GM19397 (cell line): ENCODE data around the gene TMEM187.
"Not testable (repeated sequence)": the region's sequence is repeated elsewhere in the genome, so short reads cannot be mapped to it uniquely, and the experiment has no call there.

ENCODE experiments used
- ATAC-seq: cut with Tn5 transposase; IDR thresholded peaks from one replicate; pipeline ENCODE4 v1.9.1; 2021; ENCODE audit warnings: mild to moderate bottlenecking, moderate library complexity; ENCODE audit not compliant: unreplicated experiment

TMEM187 gene

GRCh38 chrX:153993978-153994377, 21.4 kb downstream of the TMEM187 start:
- ATAC-seq: no peak

DNA sequence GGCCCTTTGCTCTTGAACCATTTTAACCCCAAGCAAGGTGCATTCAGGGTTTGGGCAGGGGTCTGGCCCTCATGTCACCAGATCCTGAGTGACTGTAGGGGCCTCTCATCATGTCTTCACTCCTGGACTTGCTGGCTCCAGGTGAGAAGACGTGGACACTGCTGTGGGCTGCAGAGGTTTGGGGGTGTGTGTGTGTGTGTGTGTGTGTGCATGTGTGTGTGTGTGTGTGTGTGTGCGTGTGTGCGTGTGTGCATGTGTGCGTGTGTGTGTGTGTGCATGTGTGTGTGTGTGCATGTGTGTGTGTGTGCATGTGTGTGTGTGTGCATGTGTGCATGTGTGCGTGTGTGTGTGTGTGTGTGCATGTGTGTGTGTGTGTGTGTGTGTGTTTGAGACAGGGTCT, 21.8 kb downstream of the TMEM187 start:
- ATAC-seq: not testable (repeated sequence)

- ATAC-seq: no peak
Measured at GRCh38 chrX:153995504-153995903, 22.9 kb downstream of the TMEM187 start.

DNA sequence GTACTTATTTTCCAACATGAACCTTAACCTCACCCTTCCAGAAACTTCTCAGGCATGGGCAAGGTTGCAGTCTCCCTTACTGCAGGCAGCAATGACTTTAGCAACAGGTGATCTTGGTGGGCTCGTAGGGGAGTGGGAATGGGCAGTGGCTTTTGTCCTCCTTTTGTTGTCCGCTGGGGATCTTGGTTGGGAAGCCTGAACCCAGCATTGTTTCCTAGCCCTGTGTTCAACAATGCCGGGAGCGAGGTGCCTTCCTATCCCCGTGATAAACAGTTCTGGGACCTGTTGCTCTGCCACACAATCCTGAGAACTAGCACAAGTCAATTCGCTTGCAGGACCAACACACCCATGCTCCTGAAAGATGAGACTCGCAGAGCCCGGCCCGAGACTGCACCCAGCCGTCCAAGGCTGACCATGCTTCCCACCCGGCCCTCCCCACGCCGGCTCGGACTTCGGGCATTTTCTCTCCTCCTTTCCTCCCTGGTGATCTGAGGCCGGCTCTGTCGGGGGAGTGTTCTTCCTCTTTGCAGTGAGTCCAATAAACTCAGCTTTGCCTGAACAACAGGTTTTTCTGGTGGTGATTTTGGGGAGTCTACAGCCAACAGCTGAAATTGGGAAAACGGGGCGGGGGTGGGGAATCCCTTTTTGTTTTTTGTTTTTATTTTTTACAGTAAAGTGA, 26.9 kb downstream of the TMEM187 start:
- ATAC-seq: no peak

DNA sequence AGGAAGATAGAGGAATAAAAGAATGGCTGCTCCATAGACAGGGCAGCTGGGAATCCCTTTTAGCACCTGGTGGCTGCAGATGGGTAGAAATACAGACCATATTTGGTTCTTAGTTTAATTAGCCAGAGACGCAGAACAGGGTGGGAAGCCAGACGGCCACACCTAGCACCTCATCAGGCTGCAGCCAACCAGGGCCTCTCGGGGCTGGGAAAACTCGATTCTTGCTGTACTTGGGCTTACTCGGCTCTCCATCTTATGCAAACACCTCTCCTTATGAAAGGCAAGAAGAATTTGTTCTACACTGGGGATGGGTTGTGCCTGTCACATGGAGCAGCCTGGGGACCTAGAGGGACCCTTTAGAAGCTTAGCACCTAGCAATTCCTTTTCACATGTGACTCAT, 27.5 kb downstream of the TMEM187 start:
- ATAC-seq: no peak

DNA sequence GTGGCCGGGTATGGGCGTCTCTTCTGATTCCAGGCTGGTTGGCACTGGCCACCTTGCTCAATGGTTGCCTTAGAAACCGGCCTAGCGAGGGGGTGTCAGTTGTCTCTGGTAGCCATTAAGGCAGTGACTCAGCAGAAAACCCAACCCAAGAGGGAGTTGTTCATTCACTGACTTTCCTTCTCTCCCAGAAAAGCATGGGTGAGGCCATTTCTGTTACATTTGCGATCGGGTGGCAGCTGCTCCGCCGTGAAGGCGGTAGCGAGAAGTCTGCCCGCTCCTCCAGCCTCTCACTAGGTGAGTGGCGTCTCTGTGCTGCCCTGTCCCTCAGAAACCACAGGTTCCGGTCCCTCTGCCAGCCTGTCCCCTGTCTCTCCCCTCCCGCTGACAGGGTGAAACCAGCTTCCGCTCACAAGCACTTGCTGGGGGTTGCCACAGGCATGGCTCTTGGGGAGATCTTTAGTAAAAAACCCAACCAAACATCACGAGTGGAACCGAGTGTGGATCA, 29.7 kb downstream of the TMEM187 start:
- no peak for ATAC-seq

- no peak for ATAC-seq
Measured at GRCh38 chrX:154004315-154004714, 31.8 kb downstream of the TMEM187 start.

DNA sequence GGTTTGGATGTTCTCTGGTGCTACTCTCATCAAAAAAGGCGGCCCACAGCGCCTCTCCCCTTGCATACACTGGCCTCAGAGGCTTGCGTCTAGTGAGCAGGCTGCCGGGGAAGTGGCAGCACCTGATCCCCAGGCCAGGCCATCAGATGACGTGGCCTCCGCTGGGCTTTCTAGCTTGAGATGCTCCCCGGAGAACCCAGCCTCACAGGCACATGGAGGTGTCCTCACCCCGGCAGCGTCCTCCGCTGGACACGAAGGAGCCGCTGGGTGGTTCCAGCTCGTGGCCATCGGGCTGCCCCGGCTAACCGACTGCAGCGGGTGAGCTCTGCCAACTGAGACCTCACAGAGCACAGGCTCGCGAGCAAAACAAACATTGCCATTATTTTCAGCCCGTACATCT, 34.4 kb downstream of the TMEM187 start:
- ATAC-seq: no peak

DNA sequence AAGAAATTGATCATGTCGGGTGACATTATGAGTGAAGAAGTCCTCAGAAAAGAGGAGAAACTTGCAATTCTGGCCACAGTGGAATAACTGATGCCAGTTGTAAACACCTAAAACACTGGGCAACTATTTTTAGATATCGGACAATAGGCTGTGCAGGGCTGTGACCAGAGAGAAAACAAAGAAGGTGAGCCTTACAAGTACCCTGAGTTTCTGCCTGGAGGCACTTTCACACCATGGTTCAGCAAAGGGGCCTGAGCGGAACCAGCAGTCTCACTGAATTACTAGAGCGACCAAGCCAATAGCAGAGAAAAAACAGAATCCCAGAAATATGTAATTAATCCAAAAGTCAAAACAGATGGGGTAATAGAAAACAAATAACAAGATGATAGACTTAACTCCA, 36.0 kb downstream of the TMEM187 start:
- ATAC-seq: no peak

DNA sequence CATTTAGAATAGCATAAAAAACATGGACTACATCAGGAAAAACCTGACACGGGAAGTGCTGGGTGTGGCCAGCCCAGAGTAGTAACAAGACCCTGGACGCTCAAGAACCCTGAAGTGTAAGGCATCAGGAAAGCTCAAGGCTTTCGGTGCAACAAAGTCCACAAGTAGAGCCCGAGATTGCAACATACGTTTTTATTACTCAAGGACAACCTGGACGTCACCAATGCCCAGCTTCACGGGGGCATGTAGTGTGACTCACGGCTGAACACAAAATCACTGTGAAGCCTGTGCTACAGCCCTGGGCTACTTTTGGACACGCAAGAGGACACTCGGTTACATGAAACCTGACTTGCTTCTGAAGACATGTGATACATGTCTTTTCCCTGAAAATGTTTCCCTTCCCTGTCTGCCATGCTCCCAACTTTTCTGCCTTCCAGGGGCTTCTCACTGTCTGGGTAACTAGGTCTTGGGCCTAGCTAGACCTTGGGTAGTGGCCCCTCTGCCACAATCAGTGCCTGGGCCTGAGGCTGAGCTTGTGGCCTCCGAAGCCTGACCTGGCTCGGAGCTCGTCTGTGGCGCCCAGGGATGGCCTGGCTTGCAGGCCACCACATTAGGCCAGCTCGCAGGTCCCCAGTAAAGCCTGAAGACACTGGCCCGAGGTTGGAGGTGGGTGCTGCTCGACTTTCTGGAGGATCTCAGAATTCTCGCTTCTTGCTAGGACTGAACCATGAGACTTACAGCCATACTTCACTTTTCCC, 38.0 kb downstream of the TMEM187 start:
- ATAC-seq: no peak

GRCh38 chrX:154011376-154012335, 39.1 kb downstream of the TMEM187 start:
- no peak for ATAC-seq

GRCh38 chrX:154012336-154012991, 39.9 kb downstream of the TMEM187 start:
- ATAC-seq: no peak

DNA sequence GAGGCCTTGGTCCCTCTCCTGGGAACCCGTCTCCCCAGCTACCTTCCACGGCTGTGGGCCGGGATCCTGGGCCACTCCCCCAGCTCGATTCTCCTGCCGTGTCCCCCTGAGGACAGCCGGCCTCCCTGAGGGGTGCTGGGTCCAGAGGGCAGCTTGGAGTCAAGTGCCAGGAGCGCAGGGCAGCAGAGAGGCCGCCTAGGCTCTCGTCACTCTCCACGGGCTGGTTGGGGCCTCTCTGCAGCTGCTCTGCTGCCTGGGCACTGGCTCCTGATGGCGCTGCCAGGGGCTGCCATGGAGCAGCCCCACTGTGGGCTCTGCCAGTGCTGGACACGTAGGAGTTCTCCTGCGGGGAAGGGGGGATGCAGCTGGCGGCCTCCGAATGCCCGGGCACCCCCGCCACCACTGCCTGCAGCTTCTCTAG, 40.5 kb downstream of the TMEM187 start:
- ATAC-seq: no peak

DNA sequence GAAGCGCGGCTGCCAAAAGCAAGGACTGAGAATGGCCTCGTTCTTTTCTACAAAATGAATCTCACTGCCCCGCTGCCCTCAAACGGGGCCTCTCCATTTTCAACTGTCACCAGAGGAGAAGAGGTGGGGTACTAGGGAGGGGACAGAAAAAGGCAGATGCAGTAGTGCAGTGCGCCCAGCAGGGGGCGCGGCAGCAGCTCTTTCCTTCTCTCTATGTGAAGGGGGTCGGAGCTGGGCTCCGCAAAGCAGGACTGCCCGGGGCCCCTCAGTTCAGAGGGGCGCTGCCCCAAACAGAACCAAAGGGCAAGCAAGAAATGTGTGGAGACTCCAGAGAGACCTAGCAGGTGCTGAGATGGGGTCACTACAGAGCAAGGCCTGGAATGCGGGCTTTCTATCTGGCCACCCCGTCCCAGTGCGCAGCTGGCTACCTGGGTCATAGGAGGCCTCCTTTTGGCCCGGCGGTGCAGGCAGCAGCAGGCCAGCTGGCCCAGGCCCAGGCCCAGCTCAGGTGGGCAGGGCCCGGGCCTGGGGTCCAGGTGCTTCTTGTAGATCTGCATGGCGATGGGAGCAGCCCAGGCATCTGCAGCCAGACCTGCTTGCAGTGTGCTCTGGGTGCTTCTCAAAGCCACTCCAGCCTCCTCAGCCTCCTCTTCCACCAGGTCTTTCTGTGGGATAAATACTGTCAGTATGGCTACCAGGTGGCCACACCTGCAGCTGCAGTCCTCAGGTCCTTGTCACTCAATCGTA, 41.2 kb downstream of the TMEM187 start:
- no peak for ATAC-seq

- ATAC-seq: no peak
Measured at GRCh38 chrX:154014429-154015380, 42.2 kb downstream of the TMEM187 start.

DNA sequence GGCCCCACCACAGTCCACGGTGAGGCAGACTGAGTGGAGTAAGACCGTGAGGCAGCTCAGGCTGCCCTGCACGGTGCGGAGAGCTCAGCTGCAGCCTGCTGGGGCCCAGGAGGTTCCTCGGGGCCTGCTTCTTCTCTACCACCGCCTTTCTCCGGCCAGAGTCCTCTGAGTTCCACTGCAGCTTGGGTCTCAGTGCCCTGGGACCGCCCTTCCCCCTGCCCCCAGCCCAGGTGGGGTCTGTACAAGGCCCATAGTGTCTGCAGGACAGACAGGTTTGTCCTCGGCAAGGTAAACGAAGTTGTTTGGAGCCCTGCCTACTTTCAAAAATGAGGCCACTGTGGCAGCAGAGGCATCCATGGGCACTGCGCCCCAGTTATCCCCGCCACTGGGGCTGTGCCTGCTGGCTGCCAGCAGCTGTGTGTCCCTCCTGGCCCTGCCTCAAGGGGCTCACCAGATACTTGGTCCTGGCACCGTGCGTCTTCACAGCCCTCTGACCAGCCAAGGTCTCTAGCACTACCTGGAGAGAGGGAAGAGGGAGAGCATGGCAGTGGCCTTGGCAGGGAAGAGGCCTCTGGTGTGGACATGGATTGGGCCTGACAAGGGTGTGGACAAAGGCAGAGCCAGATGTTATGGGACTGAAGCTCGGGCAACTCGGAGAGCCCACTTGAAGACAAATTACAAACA, 43.2 kb downstream of the TMEM187 start:
- ATAC-seq: no peak

- ATAC-seq: no peak
Measured at GRCh38 chrX:154016366-154017076, 44.0 kb downstream of the TMEM187 start.
